K562 (cell line): ENCODE results near the gene ZNF74. TPM values are rescaled to one million over a fixed set of nuclear protein-coding genes. Genes with fewer than 3 reads are reported as not detected.
"Not testable (repeated sequence)": the region's sequence is repeated elsewhere in the genome, so short reads cannot be mapped to it uniquely, and the experiment has no call there.

Experiments used
- ATAC-seq: fragments of 200-7000 bp; cut with Tn5 transposase; 3 replicates; pipeline ENCODE4 v1.9.1; 2020; ENCODE audit warnings: moderate library complexity
- BruUV-seq: library from RNA; stranded (reverse); fragments of 400-500 nt; replicated peaks from 2 replicates; lab custom pipeline; 2021; lab: Mats Ljungman, UMichigan
- CTCF ChIA-PET: fragments of 300-600 bp; formaldehyde crosslinking; extraction: SDS; loops from one replicate; lab custom pipeline; 2021; ENCODE audit warnings: low intra/inter-chr PET ratio; lab: Yijun Ruan, JAX
- POLR2A ChIA-PET: fragments of 300-600, 350-650 bp; sonication (Branson Sonifier 250); formaldehyde crosslinking; extraction: SDS; loops from one replicate; lab custom pipeline; 2021; ENCODE audit warnings: antibody characterized with exemption, inconsistent platforms; lab: Yijun Ruan, JAX
- DNase-seq, 4 experiments: peaks; one replicate each; pipeline versions ENCODE4 v3.0.0 to v3.0.0-alpha.2; 2011 to 2018; ENCODE audit warnings: low spot score in 3 of 4, mixed read lengths in 3 of 4; ENCODE audit errors: extremely low read depth in 1 of 4
- FAIRE-seq: peaks from 2 replicates; lab custom pipeline; 2011; peaks lifted over from hg19 to GRCh38; lab: Jason Lieb, UNC
- H2AFZ ChIP-seq: 2 replicates; pipeline ENCODE4 v1.6.0; 2011; ENCODE audit warnings: low read depth, low read length, control low read depth, inconsistent platforms
- H3K27ac ChIP-seq: fragments of 200-600 bp; 3 replicates; pipeline ENCODE4 v1.8.0; 2011; ENCODE audit warnings: low read depth, mild to moderate bottlenecking, control low read depth, inconsistent platforms, low read length, moderate library complexity, mixed read lengths; ENCODE audit errors: extremely low read depth
- H3K27me3 ChIP-seq, 2 experiments: fragments of 300-600 bp in 1 of 2; 2 replicates in 1 of 2; 3 replicates in 1 of 2; pipeline versions ENCODE4 v1.6.0 to v1.8.0; 2011; ENCODE audit warnings: inconsistent platforms in 2 of 2, low read length in 2 of 2, mild to moderate bottlenecking in 1 of 2, mixed read lengths in 1 of 2, moderate library complexity in 1 of 2; ENCODE audit not compliant: control insufficient read depth in 2 of 2, insufficient read depth in 2 of 2
- H3K36me3 ChIP-seq: fragments of 300-600 bp; 3 replicates; pipeline ENCODE4 v1.8.0; 2011; ENCODE audit warnings: mild to moderate bottlenecking, low read length, inconsistent platforms; ENCODE audit not compliant: control insufficient read depth, insufficient read depth
- H3K4me1 ChIP-seq, 2 experiments: fragments of 200-600 bp in 1 of 2; replicated peaks in 1 of 2; 2 replicates in 1 of 2; 3 replicates in 1 of 2; pipeline versions ENCODE4 v1.5.1 to v1.8.0; 2011; ENCODE audit warnings: inconsistent platforms in 2 of 2, low read length in 2 of 2, mild to moderate bottlenecking in 1 of 2, mixed read lengths in 1 of 2, moderate library complexity in 1 of 2; ENCODE audit not compliant: control insufficient read depth in 2 of 2, insufficient read depth in 2 of 2
- H3K4me2 ChIP-seq: 2 replicates; pipeline ENCODE4 v1.6.1; 2011; ENCODE audit warnings: low read length, control low read depth, inconsistent platforms, mixed read lengths; ENCODE audit not compliant: insufficient read depth
- H3K4me3 ChIP-seq: fragments of 200-600 bp; sonication (generic), shearing (Covaris generic); 2 replicates; pipeline ENCODE4 v1.5.1; 2016; ENCODE audit warnings: control low read depth, inconsistent platforms
- H3K79me2 ChIP-seq: fragments of 200-600 bp; 3 replicates; pipeline ENCODE4 v1.8.0; 2011; ENCODE audit warnings: low read length, inconsistent platforms; ENCODE audit not compliant: control insufficient read depth, insufficient read depth
- H3K9ac ChIP-seq, 2 experiments: 2 replicates each; pipeline versions ENCODE4 v1.6.0 to v1.6.1; 2011; ENCODE audit warnings: low read depth in 2 of 2, low read length in 2 of 2, control low read depth in 1 of 2, inconsistent platforms in 1 of 2, mild to moderate bottlenecking in 1 of 2, mixed read lengths in 1 of 2; ENCODE audit not compliant: insufficient read depth in 1 of 2
- H3K9me1 ChIP-seq: one replicate; pipeline ENCODE4 v1.6.0; 2011; ENCODE audit warnings: inconsistent platforms, mild to moderate bottlenecking, low read length, moderate library complexity; ENCODE audit not compliant: control insufficient read depth, insufficient read depth
- H3K9me3 ChIP-seq: replicated peaks from 2 replicates; pipeline ENCODE4 v1.5.1; 2011; ENCODE audit warnings: low read depth, low read length, inconsistent platforms; ENCODE audit not compliant: control insufficient read depth, insufficient read depth
- H4K20me1 ChIP-seq: replicated peaks from 2 replicates; pipeline ENCODE4 v1.6.1; 2011; ENCODE audit warnings: low read length, inconsistent platforms, mixed read lengths; ENCODE audit not compliant: control insufficient read depth, insufficient read depth
- ATF3 ChIP-seq, 2 experiments: fragments of 450-650 bp in 1 of 2; sonication (generic) in 1 of 2; formaldehyde crosslinking in 1 of 2; IDR thresholded peaks in 1 of 2; conservative IDR thresholded peaks in 1 of 2; 2 replicates each; pipeline versions ENCODE4 v1.6.1 to v1.8.1; 2016 to 2023; ENCODE audit warnings: mild to moderate bottlenecking in 2 of 2, moderate library complexity in 2 of 2, inconsistent platforms in 1 of 2, missing genetic modification reagents in 1 of 2
- CEBPB ChIP-seq: fragments of 450-650 bp; IDR thresholded peaks from 2 replicates; pipeline ENCODE4 v1.6.1; 2016; ENCODE audit warnings: missing genetic modification characterization, missing compliant biosample characterization
- CEBPG ChIP-seq, 3 experiments: fragments of 200-800 bp in 1 of 3; sonication (Bioruptor generic) in 1 of 3; sonication (generic) in 1 of 3; formaldehyde crosslinking in 1 of 3; IDR thresholded peaks in 2 of 3; conservative IDR thresholded peaks in 1 of 3; 2 replicates each; pipeline versions ENCODE4 v1.6.1 to v1.8.0; 2016 to 2022; ENCODE audit warnings: missing compliant biosample characterization in 2 of 3, missing genetic modification characterization in 2 of 3, mild to moderate bottlenecking in 1 of 3, missing genetic modification reagents in 1 of 3
- IRF2 ChIP-seq: sonication (generic); formaldehyde crosslinking; IDR thresholded peaks from 2 replicates; pipeline ENCODE4 v1.8.1; 2022; ENCODE audit warnings: mild to moderate bottlenecking, missing genetic modification reagents
- MCM3 ChIP-seq: fragments of 450-650 bp; IDR thresholded peaks from 2 replicates; pipeline ENCODE4 v1.6.1; 2016
- ZFX ChIP-seq: sonication (generic); formaldehyde crosslinking; IDR thresholded peaks from 2 replicates; pipeline ENCODE4 v1.8.0; 2022; ENCODE audit warnings: mild to moderate bottlenecking, missing genetic modification reagents, moderate library complexity
- WGBS: fragments of 100-300 bp; shearing (Covaris generic); methylation state at CpG from one replicate; pipeline ENCODE4 v1.1.6; 2016; ENCODE audit warnings: low coverage, mixed read lengths; ENCODE audit not compliant: insufficient coverage; ENCODE audit errors: missing lambda C conversion rate; 5-methylcytosine and 5-hydroxymethylcytosine counted together
- in situ Hi-C: fragments of 300-500 bp; cut with MboI; formaldehyde crosslinking; loops from 4 replicates; pipeline ENCODE4 v1.15.0; 2018; ENCODE audit warnings: inconsistent platforms, mixed read lengths
- intact Hi-C: fragments of 100-400 bp; cut with micrococcal nuclease; formaldehyde crosslinking; loops from 2 replicates; pipeline ENCODE4 v1.14.2; 2022
- polyA plus RNA-seq, 8 experiments: library from polyadenylated mRNA; depleted of rRNA in 4 of 8; stranded (reverse) in 5 of 8; unstranded in 3 of 8; fragments of >200 nt; fragmentation: Nextera tagmentation in 2 of 8; fragmentation: Illumina TruSeq in 1 of 8; extraction: Ambion mirVana in 2 of 8; extraction: Trizol in 1 of 8; gene quantifications; 2 replicates each; pipeline versions ENCODE4 v1.2.1 to v1.2.3, GENCODE V29; 2011 to 2014; ENCODE audit warnings: inconsistent platforms in 1 of 8, missing spikeins in 1 of 8
- total RNA-seq, 7 experiments: library from RNA; depleted of rRNA in 6 of 7; stranded (reverse); fragments of >200 nt in 6 of 7; fragmentation: Illumina TruSeq in 2 of 7; extraction: Trizol in 2 of 7; gene quantifications; 2 replicates each; pipeline versions ENCODE4 v1.2.1 to v1.2.3, GENCODE V29; 2011 to 2021; ENCODE audit warnings: low replicate concordance in 1 of 7

Gene ZNF74
- total and polyA plus RNA-seq, 9 of the 15 experiments (the other 6 are each of a cell fraction or from before 2014, with no cell fraction given): 2.4 to 53.5 (median 31.5) TPM

GRCh38 chr22:20366841-20367240 lies 27.1 kb upstream of the ZNF74 start:
- CTCF ChIA-PET, H3K4me1 ChIP-seq, H3K4me3 ChIP-seq, H3K9ac ChIP-seq, H3K79me2 ChIP-seq, H3K9me3 ChIP-seq, H2AFZ ChIP-seq, ATAC-seq, H3K36me3 ChIP-seq, FAIRE-seq, H3K9me1 ChIP-seq, BruUV-seq, in situ Hi-C loops, H3K27ac ChIP-seq, H3K4me2 ChIP-seq, H4K20me1 ChIP-seq, intact Hi-C loops: not testable (repeated sequence)
- WGBS: under 1% methylated on average over 9 of the region's 9 CpGs
- peaks cover 34 to 54% of the 10 kb centered on the region in 2 experiments for H3K27me3 ChIP-seq
- POLR2A ChIA-PET: interaction anchor here (0.5 to 1.2 kb wide), 2 partner anchors 14 to 359 kb away, joined by 3 read pairs; no protein-coding TSS in a partner anchor
- peak in 2 of 4 experiments; percentile 12 to 18 for DNase-seq
- peak; percentile 72; the same call in 1 of the 2 replicates for TF ChIP-seq MCM3

GRCh38 chr22:20368875-20369274 lies 25.1 kb upstream of the ZNF74 start:
- H3K4me1 ChIP-seq; H3K4me2 ChIP-seq; ATAC-seq; H2AFZ ChIP-seq; H4K20me1 ChIP-seq; FAIRE-seq; H3K9me1 ChIP-seq; TF ChIP-seq ATF3 (CRISPR knock-in tag; conservative IDR thresholded peaks at IDR 0.05): not testable (repeated sequence)
- WGBS: under 1% methylated on average over 9 of the region's 9 CpGs
- peaks cover 40 to 56% of the 10 kb centered on the region in 2 experiments for H3K27me3 ChIP-seq
- POLR2A ChIA-PET: interaction anchor here (0.6 kb wide), 1 partner anchor 90 kb away, joined by 3 read pairs; no protein-coding TSS in a partner anchor
- peak; percentile 70 for TF ChIP-seq CEBPB (tag)
- 0 out of 2 replicates have a peak, but pooled peaks have one; percentile 17 for TF ChIP-seq ZFX (CRISPR knock-in tag)
- TF ChIP-seq ATF3 (IDR thresholded peaks at IDR 0.05): peak; percentile 55
- 0 out of 2 replicates have a peak, but pooled peaks have one; percentile 37 for TF ChIP-seq IRF2 (CRISPR knock-in tag)
- peak; percentile 53; the same call in 1 of the 2 replicates for TF ChIP-seq CEBPG (CRISPR knock-in tag; IDR thresholded peaks at IDR 0.05)
- peak; percentile 51 to 78; a peak in 3 of 4 replicates for TF ChIP-seq CEBPG (tag; conservative IDR thresholded peaks at IDR 0.05 in 1 of 2, IDR thresholded peaks at IDR 0.05 in 1 of 2)
- TF ChIP-seq, all 486 proteins: peak for 5; not testable (repeated sequence) for 481
- BruUV-seq, in situ Hi-C loops, DNase-seq, H3K4me3 ChIP-seq, CTCF ChIA-PET, H3K36me3 ChIP-seq, intact Hi-C loops, H3K27ac ChIP-seq, H3K9ac ChIP-seq, H3K9me3 ChIP-seq, H3K79me2 ChIP-seq: not testable (repeated sequence)

GRCh38 chr22:20371687-20372086 lies 22.3 kb upstream of the ZNF74 start:
- H3K9me3 ChIP-seq, H3K4me2 ChIP-seq, H3K4me1 ChIP-seq, intact Hi-C loops, POLR2A ChIA-PET, H3K9me1 ChIP-seq, in situ Hi-C loops, H3K9ac ChIP-seq, H3K4me3 ChIP-seq, H3K79me2 ChIP-seq, H3K36me3 ChIP-seq, BruUV-seq, CTCF ChIA-PET, ATAC-seq, DNase-seq, H4K20me1 ChIP-seq, H2AFZ ChIP-seq, H3K27ac ChIP-seq, FAIRE-seq: not testable (repeated sequence)
- 25% methylated on average over 1 of the region's 6 CpGs for WGBS
- peaks cover 43 to 63% of the 10 kb centered on the region in 2 experiments for H3K27me3 ChIP-seq
